Endothelial cell of umbilical vein (primary cell): ENCODE data around the gene PPFIA2. TPM values are rescaled to one million over a fixed set of nuclear protein-coding genes. Genes with fewer than 3 reads are reported as not detected.

Experiments
- BruUV-seq: library from RNA; stranded (reverse); fragments of 400-500 nt; replicated peaks from 2 replicates; lab custom pipeline; 2021; lab: Mats Ljungman, UMichigan
- CTCF ChIA-PET: fragments of 300-600, 350-600 bp; sonication (Branson Sonifier 250); formaldehyde crosslinking; loops from one replicate; lab custom pipeline; 2021; ENCODE audit warnings: antibody characterized with exemption, inconsistent platforms; lab: Charles Lee
- POLR2A ChIA-PET: fragments of 300-600, 350-600 bp; sonication (Branson Sonifier 250); formaldehyde crosslinking; loops from one replicate; lab custom pipeline; 2021; ENCODE audit warnings: antibody characterized with exemption, inconsistent platforms; lab: Charles Lee
- DNase-seq: peaks from one replicate; pipeline ENCODE4 v3.0.0-alpha.2; 2011; ENCODE audit warnings: low read depth, low spot score
- FAIRE-seq: peaks from 2 replicates; lab custom pipeline; 2011; peaks lifted over from hg19 to GRCh38; lab: Jason Lieb, UNC
- H2AFZ ChIP-seq: 2 replicates; pipeline ENCODE4 v1.6.0; 2012; ENCODE audit warnings: low read depth, low read length, control low read depth, inconsistent platforms
- H3K27ac ChIP-seq: 2 replicates; pipeline ENCODE4 v1.5.1; 2011; ENCODE audit warnings: low read depth, mild to moderate bottlenecking, control low read depth, low read length, moderate library complexity; ENCODE audit not compliant: insufficient read depth
- H3K27me3 ChIP-seq, 2 experiments: 2 replicates each; pipeline versions ENCODE4 v1.6.0 to v1.6.1; 2011; ENCODE audit warnings: low read length in 2 of 2, mixed read lengths in 1 of 2; ENCODE audit not compliant: control insufficient read depth in 2 of 2, insufficient read depth in 2 of 2
- H3K36me3 ChIP-seq, 2 experiments: 2 replicates in 1 of 2; 3 replicates in 1 of 2; pipeline ENCODE4 v1.5.1; 2011; ENCODE audit warnings: low read length in 2 of 2, mild to moderate bottlenecking in 1 of 2, moderate library complexity in 1 of 2; ENCODE audit not compliant: control insufficient read depth in 2 of 2, insufficient read depth in 2 of 2; ENCODE audit errors: extremely low read depth in 1 of 2
- H3K4me1 ChIP-seq: 3 replicates; pipeline ENCODE4 v1.5.1; 2011; ENCODE audit warnings: mild to moderate bottlenecking, low read length; ENCODE audit not compliant: control insufficient read depth, insufficient read depth; ENCODE audit errors: extremely low read depth
- H3K4me2 ChIP-seq: 2 replicates; pipeline ENCODE4 v1.6.1; 2011; ENCODE audit warnings: low read length, control low read depth, mixed read lengths; ENCODE audit not compliant: insufficient read depth
- H3K4me3 ChIP-seq, 3 experiments: fragments of 200-600 bp in 1 of 3; sonication (generic), shearing (Covaris generic) in 1 of 3; replicated peaks in 1 of 3; 2 replicates each; pipeline ENCODE4 v1.5.1; 2011 to 2016; ENCODE audit warnings: control low read depth in 3 of 3, low read length in 3 of 3, mild to moderate bottlenecking in 2 of 3, inconsistent platforms in 1 of 3, low read depth in 1 of 3, moderate library complexity in 1 of 3; ENCODE audit not compliant: insufficient read depth in 1 of 3
- H3K79me2 ChIP-seq: 2 replicates; pipeline ENCODE4 v1.6.0; 2012; ENCODE audit warnings: low read length, inconsistent platforms; ENCODE audit not compliant: control insufficient read depth, insufficient read depth
- H3K9ac ChIP-seq: replicated peaks from 2 replicates; pipeline ENCODE3; 2011; ENCODE audit warnings: low read length, control low read depth; ENCODE audit not compliant: insufficient read depth; ENCODE audit errors: extremely low read depth
- H3K9me1 ChIP-seq: replicated peaks from 3 replicates; pipeline ENCODE4 v1.6.0; 2011; ENCODE audit warnings: mild to moderate bottlenecking, low read length; ENCODE audit not compliant: control insufficient read depth, insufficient read depth; ENCODE audit errors: extremely low read depth
- H3K9me3 ChIP-seq: replicated peaks from 2 replicates; pipeline ENCODE4 v1.5.1; 2012; ENCODE audit warnings: low read length, inconsistent platforms; ENCODE audit not compliant: control insufficient read depth, insufficient read depth
- H4K20me1 ChIP-seq: replicated peaks from 2 replicates; pipeline ENCODE3; 2011; ENCODE audit warnings: mild to moderate bottlenecking, low read length; ENCODE audit not compliant: control insufficient read depth, insufficient read depth; ENCODE audit errors: extremely low read depth
- CTCF ChIP-seq, 2 donors: IDR thresholded peaks; 1 replicate in 1 of 2; 2 replicates in 1 of 2; pipeline ENCODE4 v1.5.1; 2011; ENCODE audit warnings: low read length in 2 of 2, mild to moderate bottlenecking in 2 of 2, moderate library complexity in 2 of 2, control low read depth in 1 of 2, inconsistent platforms in 1 of 2, low read depth in 1 of 2; ENCODE audit not compliant: insufficient read depth in 1 of 2; ENCODE audit errors: extremely low read depth in 1 of 2
- EZH2 ChIP-seq: IDR thresholded peaks from 2 replicates; pipeline ENCODE4 v1.6.1; 2012; ENCODE audit warnings: borderline replicate concordance, low read depth, mild to moderate bottlenecking, moderate library complexity, low read length, inconsistent platforms; ENCODE audit not compliant: severe bottlenecking
- FOS ChIP-seq: IDR thresholded peaks from 2 replicates; pipeline ENCODE4 v1.6.1; 2011; ENCODE audit warnings: mild to moderate bottlenecking, low read length, moderate library complexity, borderline replicate concordance; ENCODE audit not compliant: insufficient read depth
- GATA2 ChIP-seq: IDR thresholded peaks from 2 replicates; pipeline ENCODE4 v1.7.0; 2011; ENCODE audit warnings: low read depth, mild to moderate bottlenecking, moderate library complexity, mixed read lengths, low read length; ENCODE audit not compliant: insufficient read length, insufficient read depth
- JUN ChIP-seq: IDR thresholded peaks from 2 replicates; pipeline ENCODE4 v1.6.1; 2011; ENCODE audit warnings: borderline replicate concordance, low read depth; ENCODE audit not compliant: insufficient read length, insufficient read depth
- MYC ChIP-seq: IDR thresholded peaks from one replicate; pipeline ENCODE4 v1.6.1; 2011; ENCODE audit warnings: mild to moderate bottlenecking, low read depth, low read length
- POLR2A ChIP-seq: IDR thresholded peaks from 2 replicates; pipeline ENCODE4 v1.6.1; 2012; ENCODE audit warnings: low read depth, mild to moderate bottlenecking, control low read depth, low read length
- POLR2AphosphoS5 ChIP-seq: IDR thresholded peaks from 2 replicates; pipeline ENCODE4 v1.6.1; 2012; ENCODE audit warnings: low read depth, mild to moderate bottlenecking, control low read depth, low read length, moderate library complexity; ENCODE audit not compliant: insufficient read depth
- dilution Hi-C: fragments of 300-500 bp; cut with MboI; formaldehyde crosslinking; loops from one replicate; pipeline ENCODE4 v1.15.0; 2019; ENCODE audit warnings: low sequenced_read_pairs; ENCODE audit not compliant: extremely low pct_ligation_motif_present
- intact Hi-C: fragments of 100-400 bp; cut with micrococcal nuclease; formaldehyde crosslinking; loops from one replicate; pipeline ENCODE4 v1.10.0; 2022
- polyA plus RNA-seq, 4 experiments: library from polyadenylated mRNA; depleted of rRNA in 3 of 4; stranded (reverse) in 3 of 4; unstranded in 1 of 4; fragments of >200 nt; gene quantifications; 2 replicates each; pipeline versions ENCODE4 v1.2.1 to v1.2.3, GENCODE V29; 2011 to 2012; ENCODE audit warnings: missing spikeins in 1 of 4
- total RNA-seq: library from RNA; stranded (reverse); gene quantifications from 2 replicates; pipeline ENCODE4 v1.2.3, GENCODE V29; 2021
- TF ChIP-seq, protein P1 (sequence below): IDR thresholded peaks from 2 replicates; pipeline ENCODE4 v1.6.1; 2011; ENCODE audit not compliant: insufficient read depth, insufficient read length

The PPFIA2 gene
- total and polyA plus RNA-seq, 2 donors (not counting 3 experiments of a cell fraction or from before 2014, with no cell fraction given) = not detected

DNA sequence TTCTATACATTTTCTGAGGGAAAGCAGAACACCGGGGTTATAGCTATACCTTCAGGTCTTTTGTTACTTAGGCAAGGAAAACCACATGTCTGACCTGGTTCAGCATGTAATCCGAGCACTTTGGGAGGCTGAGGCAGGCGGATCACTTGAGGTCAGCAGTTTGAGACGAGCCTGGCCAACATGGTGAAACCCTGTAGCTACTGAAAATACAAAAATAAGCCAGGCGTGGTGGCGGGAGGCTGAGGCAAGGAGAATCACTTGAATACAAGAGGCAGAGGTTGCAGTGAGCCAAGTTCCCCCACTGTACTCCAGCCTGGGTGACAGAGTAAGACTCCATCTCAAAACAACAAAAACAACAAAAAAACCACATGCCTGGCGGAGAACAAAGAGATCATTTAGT lies 503.7 kb downstream of the PPFIA2 start:
- ChIA-PET POLR2A (no interaction called here), CTCF (interaction anchor here (1.5 to 5.2 kb wide), 2 partner anchors 127 to 416 kb away, joined by 5 to 123 read pairs; no protein-coding TSS in a partner anchor)
- no peak overlapping the region for H3K27ac ChIP-seq
- dilution Hi-C loops (no loop called here), intact Hi-C loops (loop anchor here (5.0 kb wide), 3 partner anchors 128 to 1058 kb away; partner anchors contain the start of gene LIN7A)
- H3K9me1 ChIP-seq = no peaks in the 10 kb centered on the region
- no peaks in the 10 kb centered on the region for H3K9me3 ChIP-seq
- BruUV-seq = no TSS peak
- H2AFZ ChIP-seq = no peak overlapping the region
- TF ChIP-seq MYC (no peak), CTCF (IDR thresholded peaks at IDR 0.05; ENCODE audit: extremely low read depth in 1 of 2, insufficient read depth in 1 of 2, low read depth in 1 of 2, low read length in 2 of 2) (no peak), POLR2AphosphoS5 (no peak), GATA2 (no peak), EZH2 (no peak), JUN (no peak), FOS (no peak), POLR2A (no peak)
- TF ChIP-seq, protein P1, sequence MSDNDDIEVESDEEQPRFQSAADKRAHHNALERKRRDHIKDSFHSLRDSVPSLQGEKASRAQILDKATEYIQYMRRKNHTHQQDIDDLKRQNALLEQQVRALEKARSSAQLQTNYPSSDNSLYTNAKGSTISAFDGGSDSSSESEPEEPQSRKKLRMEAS = no peak
- H3K36me3 ChIP-seq = no peaks in the 10 kb centered on the region
- no peak for DNase-seq
- no peak overlapping the region for H3K4me3 ChIP-seq
- no peak overlapping the region for H3K9ac ChIP-seq
- no peaks in the 10 kb centered on the region for H4K20me1 ChIP-seq
- H3K27me3 ChIP-seq = no peaks in the 10 kb centered on the region
- no peaks in the 10 kb centered on the region for H3K79me2 ChIP-seq
- no peak for FAIRE-seq
- H3K4me1 ChIP-seq = peaks cover 2% of the 10 kb centered on the region
- no peak overlapping the region for H3K4me2 ChIP-seq
